ENCODE results near the gene TSEN34.

TSEN34 gene

DNA sequence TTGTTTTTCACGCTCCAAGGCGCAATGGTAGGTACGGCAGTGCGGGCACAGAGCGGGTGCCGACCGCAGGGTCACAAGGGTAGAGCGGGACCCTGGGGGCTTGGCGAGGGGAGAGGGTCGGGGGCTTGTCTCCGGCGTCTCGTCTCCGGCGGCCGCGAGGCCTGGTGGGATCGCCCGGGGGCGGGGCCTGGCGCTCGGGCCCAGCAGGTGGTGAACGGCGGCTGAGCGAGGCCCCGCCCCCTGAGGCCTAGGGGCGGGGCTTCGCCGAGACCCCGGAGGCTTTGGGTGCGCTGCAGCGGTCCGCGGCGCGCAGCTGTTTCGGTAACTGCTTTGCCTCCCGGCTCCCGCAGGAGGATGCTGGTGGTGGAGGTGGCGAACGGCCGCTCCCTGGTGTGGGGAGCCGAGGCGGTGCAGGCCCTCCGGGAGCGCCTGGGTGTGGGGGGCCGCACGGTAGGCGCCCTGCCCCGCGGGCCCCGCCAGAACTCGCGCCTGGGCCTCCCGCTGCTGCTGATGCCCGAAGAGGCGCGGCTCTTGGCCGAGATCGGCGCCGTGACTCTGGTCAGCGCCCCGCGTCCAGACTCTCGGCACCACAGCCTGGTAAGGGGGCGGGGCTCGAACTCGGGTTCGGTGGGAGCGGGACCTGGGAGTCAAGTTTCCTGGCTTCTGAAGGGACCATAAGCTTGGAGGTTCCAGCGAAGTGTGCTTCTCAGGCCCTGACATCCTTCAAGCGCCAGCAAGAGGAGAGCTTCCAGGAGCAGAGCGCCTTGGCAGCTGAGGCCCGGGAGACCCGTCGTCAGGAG, at the start of gene TSEN34:
Gene TSEN34 (plus strand): TSS at position 298 of the 800 bp plus-strand sequence. CDS start 57 bp downstream, at position 355.
- peak; percentile 89 for DNase-seq (ENCODE audit: low spot score)

DNA sequence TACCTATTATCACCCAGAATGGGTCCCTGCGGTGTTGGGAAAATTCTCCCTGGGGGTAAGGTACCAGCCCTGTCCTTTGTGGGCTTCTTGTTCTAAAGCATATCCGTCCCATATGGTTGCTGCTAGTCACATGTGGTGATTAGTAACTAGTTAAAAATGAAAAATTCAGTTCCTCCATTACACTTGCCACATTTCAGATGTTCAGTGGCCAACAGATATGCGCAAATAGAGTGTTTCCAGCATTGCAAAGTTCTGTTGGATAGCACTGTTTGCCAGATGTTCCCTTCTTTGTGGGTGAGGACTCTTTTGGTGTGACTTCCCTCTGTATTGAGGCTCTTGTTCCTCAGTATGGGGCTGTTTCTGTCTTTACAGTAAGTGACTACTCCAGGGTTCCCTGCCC, 49.8 kb upstream of the TSEN34 start:
- DNase-seq (ENCODE audit: low spot score), result no peak

DNA sequence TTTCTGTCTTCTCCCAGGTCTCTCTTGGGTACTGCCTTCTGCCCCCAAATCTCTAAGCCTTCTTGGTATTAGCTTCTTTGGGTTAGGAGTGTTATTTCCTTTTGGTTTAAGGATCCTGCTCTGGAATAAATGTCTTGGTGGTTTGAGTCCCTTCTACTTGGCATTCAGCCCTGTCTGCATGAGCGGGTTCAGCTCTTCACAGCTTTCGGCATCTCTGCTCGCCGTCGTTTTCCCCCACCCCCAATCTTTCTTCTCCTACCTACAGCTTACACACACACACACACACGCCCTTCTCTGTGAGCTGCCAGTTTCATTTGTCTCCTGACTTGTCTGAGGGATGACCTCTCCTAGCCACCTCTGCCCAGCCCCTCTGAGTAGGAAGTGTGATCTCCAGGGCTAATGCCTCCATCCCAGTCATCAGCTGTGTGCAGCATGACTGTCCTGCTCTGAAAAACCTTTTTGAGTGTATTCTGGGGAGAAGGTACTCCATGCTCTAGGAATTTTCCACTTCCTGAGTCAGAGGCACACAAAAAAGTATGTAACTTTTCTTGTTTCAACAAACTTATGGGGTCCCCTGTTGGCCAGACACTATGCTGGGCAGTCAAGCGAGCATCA, 48.8 kb upstream of the TSEN34 start:
- no peak for DNase-seq (ENCODE audit: low spot score)

DNA sequence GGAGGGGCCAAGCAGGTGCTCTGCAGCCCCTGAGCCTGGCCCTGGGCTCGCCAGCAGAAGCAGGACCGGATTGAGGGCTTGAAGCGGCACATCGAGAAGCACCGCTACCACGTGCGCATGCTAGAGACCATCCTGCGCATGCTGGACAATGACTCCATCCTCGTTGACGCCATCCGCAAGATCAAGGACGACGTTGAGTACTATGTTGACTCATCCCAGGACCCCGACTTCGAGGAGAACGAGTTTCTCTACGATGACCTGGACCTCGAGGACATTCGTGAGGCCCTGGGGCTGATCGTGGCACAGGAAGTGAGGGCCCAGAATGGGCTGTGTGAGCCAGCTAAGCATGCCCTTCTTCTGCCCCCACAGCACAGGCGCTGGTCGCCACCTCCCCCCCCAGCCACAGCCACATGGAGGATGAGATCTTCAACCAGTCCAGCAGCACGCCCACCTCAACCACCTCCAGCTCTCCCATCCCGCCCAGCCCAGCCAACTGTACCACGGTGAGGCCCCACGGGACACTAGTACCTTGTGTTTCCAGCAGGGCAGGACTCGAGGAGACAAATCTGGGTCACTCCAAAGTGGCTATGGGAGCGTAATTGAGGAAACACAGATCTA, 45.5 kb upstream of the TSEN34 start:
- no peak for DNase-seq (ENCODE audit: low spot score)

DNA sequence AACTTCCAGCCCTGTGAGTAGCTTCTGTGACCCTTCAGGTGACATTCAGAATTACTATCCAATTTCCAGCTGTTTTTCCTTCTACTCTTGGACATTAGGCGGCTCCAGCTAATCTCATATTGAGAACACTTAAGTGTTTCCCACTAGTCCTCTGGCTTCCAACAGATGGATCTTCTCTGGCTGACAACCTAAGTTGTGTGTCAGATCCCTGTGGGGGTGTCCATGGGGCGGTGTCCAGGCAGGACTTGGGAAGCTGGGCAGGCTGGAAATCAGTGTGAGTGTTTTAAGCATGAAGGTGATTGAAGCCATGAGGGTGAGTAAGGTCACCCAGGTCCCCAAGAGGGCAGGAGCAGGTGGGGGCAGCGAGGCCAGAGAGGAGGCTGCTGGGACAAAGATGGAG, 43.4 kb upstream of the TSEN34 start:
- no peak for DNase-seq (ENCODE audit: low spot score)

DNA sequence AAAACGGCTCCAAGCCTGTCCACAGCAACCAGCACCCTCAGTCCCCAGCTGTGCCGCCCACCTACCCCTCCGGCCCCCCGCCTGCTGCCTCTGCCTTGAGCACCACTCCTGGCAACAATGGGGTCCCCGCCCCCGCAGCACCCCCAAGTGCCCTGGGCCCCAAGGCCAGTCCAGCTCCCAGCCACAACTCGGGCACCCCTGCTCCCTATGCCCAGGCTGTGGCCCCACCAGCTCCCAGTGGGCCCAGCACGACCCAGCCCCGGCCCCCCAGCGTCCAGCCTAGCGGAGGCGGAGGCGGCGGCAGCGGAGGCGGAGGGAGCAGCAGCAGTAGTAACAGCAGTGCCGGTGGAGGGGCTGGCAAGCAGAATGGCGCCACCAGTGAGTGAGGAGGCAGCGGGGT, 43.0 kb upstream of the TSEN34 start:
- no peak for DNase-seq (ENCODE audit: low spot score)

DNA sequence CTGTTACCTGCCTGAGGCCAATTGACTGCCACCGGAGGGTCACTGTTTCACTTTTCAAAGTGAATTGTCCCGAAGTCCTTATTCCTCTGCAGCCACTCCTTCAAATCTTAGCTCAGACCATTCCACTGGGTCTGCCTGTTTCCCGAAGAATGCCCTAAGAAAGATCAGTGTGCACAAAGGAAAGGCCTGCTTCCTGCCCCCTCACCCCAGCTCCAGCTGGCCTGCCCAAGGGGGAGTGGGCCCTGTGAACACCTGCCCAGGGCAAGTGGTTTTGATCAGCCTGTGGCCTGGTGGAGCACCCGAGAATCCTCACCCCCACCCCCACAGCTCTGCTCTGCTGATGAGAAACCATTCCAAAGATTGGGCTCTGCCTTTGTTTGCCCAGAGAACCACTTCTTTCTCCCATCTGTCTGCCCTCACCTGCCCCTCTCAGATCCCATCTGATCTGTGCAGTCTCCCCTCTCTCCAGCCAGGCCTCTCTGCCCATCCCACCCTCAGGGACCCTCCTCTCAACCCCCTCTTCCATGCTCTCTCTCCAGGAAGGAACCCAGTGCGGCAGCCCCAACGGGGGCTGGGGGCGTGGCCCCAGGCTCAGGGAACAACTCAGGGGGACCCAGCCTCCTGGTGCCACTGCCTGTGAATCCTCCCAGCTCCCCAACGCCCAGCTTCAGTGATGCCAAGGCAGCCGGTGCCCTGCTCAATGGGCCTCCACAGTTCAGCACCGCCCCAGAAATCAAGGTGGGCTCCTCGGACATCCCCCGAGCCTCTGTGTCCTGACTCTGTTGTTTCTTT, 41.9 kb upstream of the TSEN34 start:
- no peak for DNase-seq (ENCODE audit: low spot score)

DNA sequence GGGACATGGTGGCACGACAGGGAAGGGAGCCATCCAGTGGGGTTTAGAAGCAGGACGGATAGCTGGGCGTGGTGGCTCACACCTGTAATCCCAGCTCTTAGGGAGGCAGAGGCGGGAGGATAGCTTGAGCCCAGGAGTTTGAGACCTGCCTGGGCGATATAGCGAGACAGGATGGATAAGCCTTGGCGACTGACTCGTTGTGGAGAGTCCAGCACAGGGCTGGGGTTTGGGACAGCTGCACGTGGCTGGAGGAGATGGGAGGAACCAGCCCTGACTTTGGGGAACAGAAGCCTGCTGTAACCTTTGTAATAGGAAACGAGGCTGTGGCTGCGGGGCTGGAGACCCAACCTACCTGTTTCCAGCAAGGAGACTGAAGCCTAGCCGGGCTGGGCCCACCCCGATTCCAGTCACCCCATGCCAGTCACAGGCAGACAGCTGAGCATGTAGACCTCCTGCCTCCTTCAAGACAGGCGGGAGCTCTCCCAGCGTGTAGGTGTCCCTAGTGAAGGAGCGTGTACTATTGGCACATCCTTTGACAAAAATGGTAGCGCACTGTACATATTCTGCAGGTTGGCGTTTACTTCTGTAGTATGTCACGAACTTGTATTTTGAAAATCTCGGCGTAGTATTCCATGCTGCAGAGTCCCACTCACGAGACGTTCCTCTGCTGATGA, 39.6 kb upstream of the TSEN34 start:
- DNase-seq (ENCODE audit: low spot score), result no peak

DNA sequence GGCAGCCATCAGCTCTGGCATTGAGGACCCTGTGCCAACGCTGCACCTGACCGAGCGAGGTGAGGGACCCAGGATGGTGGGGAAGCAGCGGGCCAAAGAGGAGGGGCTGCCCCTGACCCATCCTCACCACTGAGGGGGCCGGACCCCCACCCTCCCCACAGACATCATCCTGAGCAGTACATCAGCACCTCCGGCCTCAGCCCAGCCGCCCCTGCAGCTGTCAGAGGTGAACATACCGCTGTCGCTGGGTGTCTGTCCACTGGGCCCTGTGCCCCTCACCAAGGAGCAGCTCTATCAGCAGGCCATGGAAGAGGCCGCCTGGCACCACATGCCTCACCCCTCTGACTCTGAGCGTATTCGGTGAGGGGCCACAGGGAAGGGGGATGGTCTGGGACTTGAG, 38.8 kb upstream of the TSEN34 start:
- no peak for DNase-seq (ENCODE audit: low spot score)

DNA sequence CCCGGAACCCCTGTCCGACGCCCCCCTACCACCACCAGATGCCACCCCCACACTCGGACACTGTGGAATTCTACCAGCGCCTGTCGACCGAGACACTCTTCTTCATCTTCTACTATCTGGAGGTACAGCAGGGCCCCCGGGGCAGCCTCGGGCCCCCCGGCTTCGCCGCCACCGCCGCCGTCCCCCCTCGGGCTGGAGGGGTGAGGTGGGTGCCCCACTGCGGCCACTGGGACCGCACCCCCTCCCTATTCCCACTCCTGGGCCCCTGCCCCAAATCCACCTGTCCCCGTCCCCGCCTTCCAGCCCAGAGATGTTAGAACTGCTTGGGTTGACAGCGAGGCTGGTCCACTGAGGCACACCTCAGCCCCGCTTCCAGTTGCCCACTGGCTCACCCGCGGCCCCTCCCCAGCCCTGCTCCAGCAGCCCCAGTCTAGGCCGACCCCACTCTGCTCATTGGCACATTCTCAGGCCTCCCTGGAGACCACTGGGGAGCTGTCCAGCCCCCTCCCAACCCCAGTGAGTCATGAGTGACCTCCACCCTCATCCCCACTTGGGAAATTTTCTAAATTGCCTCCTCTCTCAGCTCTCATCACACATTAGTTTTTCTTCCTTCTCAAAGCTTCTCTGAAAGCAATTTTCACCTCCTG, 38.1 kb upstream of the TSEN34 start:
- no peak for DNase-seq (ENCODE audit: low spot score)

DNA sequence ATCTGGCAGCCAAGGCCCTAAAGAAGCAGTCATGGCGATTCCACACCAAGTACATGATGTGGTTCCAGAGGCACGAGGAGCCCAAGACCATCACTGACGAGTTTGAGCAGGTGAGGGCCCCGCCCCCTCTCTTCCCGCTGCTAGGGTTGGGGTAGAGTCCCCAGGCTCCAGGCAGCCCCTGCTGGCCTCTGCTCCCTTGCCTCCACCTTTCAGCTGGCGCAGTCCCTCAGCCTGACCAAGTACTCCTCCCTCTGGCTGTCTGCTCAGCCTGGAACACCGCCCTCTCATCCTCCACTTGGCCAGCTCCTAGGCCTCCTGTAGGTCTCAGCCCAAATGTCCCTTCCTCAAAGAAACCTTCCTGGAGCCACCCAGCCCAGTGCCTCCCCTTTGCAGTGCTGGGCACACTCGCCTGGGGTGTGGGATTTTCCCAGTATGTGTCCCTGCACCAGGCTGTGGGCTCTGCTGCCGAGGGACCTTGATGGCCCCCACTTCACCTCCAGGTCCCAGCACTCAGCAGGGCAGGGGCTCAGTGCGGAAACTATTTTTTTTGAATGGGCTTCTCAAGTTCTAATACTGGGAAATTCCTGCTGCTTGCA, 37.3 kb upstream of the TSEN34 start:
- no peak for DNase-seq (ENCODE audit: low spot score)

DNA sequence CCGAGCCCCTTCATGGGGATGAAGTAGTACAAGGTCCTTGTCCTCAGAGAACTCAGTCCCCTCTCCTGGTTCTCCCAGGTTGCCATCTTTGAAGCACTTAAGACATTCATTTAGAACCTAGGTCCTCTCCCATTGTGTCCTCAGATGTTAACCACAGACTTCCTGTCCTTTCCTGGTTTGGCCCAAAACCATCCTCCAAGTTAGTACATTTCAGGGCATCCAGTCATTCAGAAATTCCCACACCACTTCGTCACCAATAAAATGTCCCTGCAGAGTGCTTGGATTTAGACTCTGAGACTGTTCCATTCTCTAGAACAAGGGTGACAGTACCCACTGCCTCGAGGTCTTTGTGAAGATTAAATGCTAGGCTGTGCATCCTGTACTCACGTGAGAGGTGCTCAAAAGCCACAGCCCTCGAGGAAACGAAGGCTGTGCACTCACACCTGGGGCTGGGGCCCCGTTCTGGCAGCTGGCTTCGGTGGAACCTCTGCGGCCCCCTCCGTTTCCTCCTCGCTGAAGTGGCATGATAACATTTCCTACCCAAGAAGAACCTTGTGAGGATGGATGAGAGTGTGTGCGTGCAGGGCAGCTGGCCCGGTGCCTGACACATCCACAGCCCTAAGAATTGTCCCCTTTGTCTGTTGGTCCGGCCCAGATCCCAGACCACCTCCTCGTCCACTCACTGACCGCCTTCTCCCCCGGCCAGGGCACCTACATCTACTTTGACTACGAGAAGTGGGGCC, 36.3 kb upstream of the TSEN34 start:
- DNase-seq (ENCODE audit: low spot score), result no peak

DNA sequence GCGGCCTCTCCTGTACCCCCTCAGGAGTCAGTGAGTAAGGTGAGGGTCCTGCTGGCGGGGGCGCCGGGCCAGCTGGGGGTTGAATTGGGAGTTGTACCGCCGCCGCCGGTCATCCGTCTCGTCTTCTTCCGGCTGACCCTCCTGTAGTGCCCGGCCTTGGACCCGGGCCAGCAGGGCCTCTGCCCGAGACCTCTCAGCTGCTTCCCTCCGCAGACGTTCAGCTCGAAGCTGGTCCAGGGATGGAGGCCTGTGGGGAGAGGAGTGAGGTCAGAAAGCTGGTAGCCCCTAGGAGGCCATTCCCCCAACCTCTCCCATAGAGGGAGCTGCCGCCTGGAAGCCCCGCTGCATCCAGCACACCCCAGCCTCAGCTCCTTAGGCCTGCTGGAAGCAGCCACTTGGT, 35.4 kb upstream of the TSEN34 start:
- no peak for DNase-seq (ENCODE audit: low spot score)

DNA sequence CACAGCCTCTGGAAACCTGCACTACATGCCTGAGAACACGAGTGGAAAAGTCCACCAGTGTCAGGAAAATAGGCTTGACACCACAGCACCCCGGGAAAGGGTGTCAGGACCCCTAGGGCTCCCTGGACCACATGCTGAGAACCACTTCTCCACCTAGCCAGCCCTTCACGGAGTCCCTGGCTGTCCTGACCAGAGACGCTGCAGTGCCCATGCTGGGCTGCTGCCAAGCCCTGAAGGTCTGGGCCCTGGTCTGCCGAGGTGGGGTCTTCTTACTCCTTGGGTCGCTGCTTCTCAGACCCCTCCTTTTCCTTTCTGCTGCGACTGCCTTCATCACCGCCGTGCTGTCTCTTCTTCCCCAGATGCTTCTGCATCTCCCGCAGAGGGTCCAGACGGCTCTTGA, 34.6 kb upstream of the TSEN34 start:
- DNase-seq (ENCODE audit: low spot score), result no peak

DNA sequence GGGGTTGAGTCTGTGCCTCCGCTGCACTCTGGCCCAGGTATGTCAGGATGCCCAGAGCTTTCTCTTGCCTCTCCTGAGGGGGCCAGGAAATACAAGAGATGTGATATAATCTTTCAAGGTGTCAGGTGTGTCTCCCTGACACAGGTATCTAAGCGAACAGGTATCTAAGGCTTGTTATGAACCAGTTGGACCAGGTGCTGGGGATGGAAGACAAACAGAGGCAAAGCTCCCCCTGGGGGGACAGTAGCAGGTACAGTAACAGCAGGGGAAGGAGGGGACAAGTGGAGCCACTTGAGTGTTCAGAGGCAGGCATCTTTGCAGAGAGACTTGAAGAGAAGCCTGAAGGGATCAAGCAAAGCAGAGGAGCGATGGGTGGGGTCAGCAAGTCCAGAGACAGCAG, 34.2 kb upstream of the TSEN34 start:
- no peak for DNase-seq (ENCODE audit: low spot score)

DNA sequence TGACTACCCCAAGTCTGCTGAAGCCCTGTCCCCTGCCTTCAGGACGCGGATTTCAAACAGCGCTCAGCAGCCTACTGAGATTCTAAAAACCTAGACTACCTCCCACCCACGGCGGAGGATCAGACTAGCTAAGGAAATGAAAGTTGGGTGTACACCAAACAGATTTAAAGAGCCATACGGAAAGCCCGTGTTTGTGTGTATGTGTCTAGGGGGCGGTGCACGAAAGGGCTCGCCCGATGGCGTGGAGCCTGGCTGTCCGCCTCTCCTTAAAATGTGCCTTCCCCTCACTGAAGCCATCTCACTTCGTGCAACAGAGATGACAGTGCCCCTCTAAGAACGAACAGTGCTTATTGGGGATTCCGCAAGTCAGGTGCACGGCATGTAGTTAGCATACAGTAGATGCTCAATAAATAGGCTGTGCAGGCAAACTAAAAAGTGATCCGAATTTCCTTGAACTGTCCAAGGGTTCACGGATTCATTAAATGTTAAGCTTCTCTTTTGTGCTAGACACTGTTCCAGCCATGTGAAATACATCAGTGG, 32.2 kb upstream of the TSEN34 start:
- peak; percentile 22 for DNase-seq (ENCODE audit: low spot score)

DNA sequence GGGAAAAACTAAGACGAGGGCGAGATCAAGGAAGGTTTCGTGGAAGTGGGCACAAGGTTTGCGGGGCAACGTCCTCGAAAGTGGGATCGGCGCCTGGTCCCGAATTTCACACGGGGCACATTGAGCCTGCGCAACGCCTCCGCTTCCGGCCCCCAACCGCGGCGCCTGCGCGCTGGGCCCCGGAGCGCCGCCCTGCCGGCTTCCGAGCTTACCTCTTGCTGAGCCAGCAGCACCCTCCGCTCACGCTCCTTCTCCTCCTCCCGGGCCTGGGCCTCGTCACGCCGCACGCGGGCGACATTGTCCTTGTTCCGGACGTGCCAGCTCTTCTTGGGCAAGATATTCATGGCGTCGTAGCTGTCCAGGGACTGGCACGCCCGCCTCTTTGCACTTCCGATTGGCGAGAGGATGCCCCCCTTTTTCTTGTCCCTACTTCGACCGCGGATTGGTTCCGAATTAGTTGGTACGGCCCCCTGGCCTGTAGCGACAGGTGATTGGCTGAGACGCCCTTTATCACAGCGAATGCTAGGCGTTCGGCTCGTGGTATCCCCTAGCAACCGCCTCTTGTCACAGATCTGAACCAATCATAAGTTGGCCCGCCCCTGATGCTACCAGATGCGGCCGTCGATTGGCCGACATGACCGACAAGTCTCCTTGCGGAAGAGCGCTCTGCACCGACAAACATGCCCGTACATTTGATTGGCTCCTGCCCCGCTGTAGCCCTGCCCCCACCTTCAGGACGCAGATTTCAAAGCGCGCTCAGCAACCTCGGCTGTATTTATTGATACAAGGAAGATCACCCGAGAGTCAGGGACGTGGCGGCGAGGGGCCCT, 31.5 kb upstream of the TSEN34 start, which contains the start of gene LENG1:
Gene LENG1 (minus strand): TSS at position 370 of the 830 bp plus-strand sequence. CDS start 26 bp downstream, at position 344.
- DNase-seq (ENCODE audit: low spot score), result peak; percentile 100

DNA sequence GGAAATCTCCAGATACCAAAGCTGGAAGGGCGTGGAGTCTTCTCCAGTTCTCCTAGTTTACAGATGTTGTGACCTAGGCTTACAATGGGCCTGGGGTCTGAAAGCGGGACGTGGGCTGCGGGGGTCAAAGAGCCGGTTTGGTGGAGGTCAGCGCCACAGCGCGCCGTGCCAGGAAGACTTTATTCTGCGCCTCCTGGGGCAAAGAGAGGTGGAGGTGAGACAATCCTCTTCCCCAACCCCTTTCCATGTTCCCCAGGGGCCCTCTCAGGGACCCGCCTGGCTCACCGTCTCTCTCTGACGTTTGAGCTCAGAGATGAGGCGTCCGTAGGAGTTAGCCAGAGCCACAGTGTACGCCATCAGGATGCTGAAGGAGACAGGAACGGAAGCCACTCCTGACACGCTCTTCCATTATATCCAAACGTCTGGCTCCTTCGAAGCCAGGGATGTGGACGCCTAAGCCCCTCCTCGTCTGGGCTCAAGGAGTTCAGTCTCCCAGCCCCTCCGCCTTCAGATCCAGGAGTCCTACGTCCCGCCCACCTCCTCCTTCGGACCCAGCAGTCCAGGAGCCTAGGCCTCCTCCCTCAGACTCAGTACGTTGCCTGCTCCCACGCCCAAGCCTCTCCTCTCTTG, 30.8 kb upstream of the TSEN34 start:
- no peak for DNase-seq (ENCODE audit: low spot score)

DNA sequence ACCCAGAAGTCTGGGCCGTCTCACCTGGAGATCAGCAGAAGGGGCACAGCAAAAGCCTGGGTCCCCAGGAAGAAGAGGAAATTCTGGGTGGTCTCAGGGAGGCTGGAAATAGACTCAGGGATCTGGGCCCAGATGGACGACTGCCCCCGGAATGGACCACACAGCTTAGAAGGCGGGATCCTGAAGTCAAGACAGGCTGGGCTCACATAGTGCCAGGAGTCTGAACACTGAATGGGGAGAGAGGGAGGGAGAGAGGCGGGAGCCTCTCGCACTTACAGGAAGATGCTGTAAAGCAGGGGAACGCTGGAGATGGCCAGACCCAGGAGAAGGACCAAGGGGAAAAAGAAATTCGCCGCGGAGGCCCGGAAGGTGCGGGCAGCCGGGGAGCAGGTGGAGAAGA, 30.3 kb upstream of the TSEN34 start:
- no peak for DNase-seq (ENCODE audit: low spot score)
